Stimulated activated CD8-positive, alpha-beta memory T cell treated with anti-CD3 and anti-CD28 coated beads, Interleukin-7, amount 100 ng/mL, for 1 hour (primary cell): Measurements from ENCODE around the gene EP400.

Experiments used
- DNase-seq, 2 donors: peaks; one replicate each; pipeline ENCODE4 v3.0.0-alpha.2; 2020; ENCODE audit warnings: low read depth in 2 of 2

The EP400 gene

DNA sequence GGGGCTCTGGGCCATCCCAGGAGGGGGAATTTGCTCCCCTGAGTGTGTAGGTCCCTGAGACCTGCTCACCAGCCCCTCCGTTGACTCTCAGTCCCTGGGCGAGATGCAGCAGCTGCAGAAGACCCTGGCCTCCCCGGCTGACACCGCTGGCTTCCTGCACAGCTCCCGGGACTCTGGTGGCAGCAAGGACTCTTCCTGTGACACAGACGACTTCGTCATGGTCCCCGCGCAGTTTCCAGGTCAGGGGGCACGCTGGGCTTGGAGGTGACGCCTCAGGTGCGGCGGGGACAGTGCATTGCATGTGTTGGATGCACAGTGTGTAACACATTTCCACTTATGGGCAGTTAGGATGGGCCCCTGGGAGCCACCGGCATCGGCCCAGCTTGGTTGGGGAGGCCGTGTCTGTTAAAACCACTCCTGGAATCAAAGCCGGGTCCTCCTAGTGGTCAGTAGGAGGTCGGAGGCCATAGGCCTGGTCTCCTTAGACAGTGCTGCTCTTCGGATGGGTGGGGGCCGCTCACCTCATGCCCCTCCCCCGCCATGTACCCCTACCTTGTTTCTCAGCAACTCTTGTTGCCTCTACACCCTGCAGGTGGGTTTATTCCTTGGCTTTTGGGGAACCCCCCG is 37.8 kb upstream of the EP400 start:
- no peak for DNase-seq

DNA sequence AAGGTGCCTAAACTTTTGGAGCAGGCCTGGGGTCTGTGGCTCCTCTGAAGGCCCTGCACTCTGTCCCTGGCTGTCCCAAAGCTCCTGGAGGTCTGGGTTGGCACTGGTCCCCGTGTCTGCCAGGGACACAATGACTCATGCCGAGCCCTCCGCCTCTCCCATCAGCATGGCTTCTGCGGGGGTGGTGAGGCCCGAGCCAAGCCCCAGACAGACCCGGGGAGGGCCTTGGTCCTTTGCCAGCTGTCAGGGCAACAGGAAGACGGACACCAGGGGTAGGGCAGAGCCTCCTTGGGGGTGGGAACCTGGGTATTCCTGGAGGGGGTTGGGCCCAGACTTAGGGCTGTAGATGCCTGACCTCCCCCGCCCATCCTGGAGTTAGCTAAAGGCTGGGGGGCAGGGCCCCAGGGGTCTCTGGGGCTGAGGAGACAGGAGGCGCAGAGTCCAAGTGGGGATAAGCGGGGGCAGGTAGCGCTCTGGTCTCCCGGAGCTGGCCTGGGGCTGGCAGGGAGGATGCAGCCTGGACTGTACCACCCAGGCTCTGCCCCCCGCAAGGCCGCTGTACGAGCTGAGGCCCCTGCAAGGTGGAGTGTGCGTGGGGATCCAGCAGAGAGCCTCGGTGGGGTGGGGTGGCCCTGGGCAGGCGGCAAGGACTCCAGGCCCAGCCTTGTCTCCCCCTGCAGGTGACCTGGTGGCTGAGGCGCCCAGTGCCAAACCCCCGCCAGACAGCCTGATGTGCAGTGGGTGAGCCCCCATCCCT is 37.0 kb upstream of the EP400 start:
- no peak for DNase-seq

DNA sequence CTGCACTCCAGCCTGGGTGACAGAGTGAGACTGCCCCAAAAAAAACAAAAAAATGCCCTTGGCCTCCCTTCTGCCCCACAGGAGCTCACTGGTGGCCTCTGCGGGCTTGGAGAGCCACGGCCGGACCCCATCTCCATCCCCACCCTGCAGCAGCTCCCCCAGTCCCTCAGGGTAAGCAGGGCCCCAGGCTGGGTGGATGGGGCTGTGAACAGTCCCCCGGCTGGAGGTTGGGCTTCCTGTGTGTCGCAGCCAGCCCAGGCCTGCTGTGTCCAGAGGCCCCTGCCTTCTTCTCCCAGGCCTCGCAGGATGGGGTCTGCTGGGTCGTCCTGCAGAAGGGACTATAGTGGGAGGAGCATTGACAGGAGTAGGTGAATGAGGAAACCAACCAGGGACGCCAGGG is 36.1 kb upstream of the EP400 start:
- no peak for DNase-seq

DNA sequence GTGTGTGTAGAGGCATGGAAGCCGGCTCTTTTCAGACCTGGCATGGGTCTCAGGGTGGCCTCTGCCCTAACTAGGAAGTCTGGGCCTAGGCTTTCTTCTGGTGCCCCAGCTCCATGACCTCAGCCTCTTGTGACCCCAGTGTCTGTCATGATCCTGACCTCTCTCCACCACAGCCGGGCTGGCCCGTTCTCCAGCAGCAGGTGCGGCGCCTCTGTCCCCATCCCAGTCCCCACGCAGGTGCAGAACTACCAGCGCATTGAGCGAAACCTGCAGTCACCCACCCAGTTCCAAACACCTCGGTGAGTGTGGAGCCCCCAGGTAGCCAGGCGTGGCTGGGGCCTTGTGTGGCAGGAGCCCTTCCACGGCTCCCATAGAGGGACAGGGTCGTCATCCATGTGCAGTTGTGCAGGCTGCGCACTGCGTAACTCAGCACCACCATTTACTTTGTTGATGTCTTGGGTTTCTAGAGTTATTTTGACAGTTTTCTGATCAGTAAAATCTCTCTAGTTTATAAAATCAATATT is 35.5 kb upstream of the EP400 start:
- no peak for DNase-seq

DNA sequence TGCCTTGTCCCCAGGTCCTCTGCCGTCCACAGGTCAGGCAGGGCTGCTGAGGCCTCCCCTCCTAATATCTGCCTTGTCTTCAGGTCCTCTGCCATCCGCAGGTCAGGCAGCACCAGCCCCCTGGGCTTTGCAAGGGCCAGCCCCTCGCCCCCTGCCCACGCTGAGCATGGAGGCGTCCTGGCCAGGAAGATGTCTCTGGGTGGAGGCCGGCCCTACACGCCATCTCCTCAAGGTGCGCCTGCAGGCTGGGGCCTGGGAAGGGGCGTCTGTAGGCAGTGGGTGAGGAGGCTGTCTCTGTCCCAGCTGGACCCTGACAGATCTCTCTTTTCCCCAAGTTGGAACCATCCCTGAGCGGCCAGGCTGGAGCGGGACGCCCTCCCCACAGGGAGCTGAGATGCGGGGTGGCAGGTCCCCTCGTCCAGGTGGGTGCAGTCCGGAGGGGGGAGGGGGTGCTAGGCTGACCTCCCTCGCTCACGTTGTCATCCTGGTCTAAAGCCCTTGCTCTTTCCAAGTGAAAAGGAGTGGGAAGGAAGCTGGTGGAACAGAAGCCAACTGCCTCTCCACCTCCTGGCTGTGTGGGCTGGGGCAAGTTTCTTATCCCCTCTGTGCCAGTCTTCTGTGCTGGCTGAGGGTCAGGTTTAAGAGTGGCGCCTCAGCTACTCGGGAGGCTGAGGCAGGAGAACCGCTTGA is 34.6 kb upstream of the EP400 start:
- DNase-seq: no peak

GRCh38 chr12:131915823-131916222 is 33.9 kb upstream of the EP400 start:
- DNase-seq: no peak

GRCh38 chr12:131916306-131917138 is 33.2 kb upstream of the EP400 start:
- no peak for DNase-seq

DNA sequence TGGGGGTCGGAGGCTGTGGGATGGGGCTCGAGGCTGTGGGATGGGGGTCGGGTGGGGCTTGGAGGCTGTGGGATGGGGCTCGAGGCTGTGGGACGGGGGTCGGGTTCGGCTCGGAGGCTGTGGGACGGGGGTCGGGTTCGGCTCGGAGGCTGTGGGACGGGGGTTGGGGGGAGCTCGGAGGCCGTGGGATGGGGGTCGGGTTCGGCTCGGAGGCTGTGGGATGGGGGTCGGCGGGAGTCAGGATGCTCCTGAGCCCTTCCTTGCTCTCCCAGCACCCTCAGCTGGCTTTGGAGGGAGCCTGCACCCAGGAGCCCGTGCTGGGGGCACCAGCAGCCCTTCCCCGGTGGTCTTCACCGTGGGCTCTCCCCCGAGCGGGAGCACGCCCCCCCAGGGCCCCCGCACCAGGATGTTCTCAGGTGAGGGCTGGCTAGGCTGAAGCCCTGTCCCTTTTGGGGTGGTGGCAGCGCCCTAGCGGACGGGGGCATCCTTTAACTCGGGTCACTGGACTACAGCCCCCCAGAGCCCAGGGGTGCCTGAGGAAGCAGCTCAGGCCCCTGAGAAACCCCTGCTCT is 32.5 kb upstream of the EP400 start:
- DNase-seq: no peak

- no peak for DNase-seq
Observed at GRCh38 chr12:131917711-131918306, 31.9 kb upstream of the EP400 start.

- no peak for DNase-seq
Observed at GRCh38 chr12:131918311-131919050, 31.3 kb upstream of the EP400 start.

GRCh38 chr12:131919051-131919347 is 30.7 kb upstream of the EP400 start:
- DNase-seq: no peak

- no peak for DNase-seq
Observed at GRCh38 chr12:131919366-131920156, 30.2 kb upstream of the EP400 start.

- no peak for DNase-seq
Observed at GRCh38 chr12:131920157-131920508, 29.6 kb upstream of the EP400 start.

DNA sequence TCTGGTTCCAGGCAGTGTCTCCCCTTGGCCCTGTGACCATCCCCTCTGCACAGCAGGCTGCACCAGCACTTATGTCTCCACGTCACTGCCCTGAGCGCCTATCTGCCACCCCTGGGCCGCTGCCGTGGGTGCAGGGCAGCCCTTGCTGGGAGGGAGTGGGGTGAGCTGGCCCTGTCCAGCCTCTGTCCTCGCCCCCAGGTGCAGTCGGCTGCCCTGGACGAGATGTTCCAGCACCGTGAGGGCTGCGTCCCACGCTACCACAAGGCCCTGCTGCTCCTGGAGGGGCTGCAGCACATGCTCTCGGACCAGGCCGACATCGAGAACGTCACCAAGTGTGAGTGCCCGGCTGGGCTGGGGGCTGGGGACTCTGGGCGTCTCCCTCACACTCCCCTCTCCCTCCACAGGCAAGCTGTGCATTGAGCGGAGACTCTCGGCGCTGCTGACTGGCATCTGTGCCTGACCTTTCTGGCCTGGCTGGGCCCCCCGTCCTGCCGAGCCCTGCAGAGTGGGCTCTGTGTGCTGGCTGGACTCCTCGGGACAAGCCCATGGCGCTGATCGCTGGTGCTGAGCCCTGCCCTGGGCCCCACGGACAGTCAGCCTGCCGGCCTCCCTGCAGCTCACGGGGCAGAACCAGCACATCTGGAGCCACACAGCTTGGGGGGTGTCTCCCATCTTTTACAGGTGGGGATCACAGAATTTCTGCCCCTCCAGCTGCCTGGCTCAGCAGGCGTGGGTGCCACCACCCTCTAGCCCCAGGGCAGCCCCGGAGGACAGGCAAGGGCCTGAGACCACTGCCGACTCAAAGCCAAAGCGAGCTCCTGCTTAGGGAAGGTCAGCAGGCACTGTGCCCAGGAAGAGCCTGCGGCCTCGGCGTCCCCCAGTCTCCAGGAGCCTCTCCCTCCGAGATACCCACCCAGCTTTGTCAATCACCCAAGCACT is 28.6 kb upstream of the EP400 start:
- DNase-seq: no peak

DNA sequence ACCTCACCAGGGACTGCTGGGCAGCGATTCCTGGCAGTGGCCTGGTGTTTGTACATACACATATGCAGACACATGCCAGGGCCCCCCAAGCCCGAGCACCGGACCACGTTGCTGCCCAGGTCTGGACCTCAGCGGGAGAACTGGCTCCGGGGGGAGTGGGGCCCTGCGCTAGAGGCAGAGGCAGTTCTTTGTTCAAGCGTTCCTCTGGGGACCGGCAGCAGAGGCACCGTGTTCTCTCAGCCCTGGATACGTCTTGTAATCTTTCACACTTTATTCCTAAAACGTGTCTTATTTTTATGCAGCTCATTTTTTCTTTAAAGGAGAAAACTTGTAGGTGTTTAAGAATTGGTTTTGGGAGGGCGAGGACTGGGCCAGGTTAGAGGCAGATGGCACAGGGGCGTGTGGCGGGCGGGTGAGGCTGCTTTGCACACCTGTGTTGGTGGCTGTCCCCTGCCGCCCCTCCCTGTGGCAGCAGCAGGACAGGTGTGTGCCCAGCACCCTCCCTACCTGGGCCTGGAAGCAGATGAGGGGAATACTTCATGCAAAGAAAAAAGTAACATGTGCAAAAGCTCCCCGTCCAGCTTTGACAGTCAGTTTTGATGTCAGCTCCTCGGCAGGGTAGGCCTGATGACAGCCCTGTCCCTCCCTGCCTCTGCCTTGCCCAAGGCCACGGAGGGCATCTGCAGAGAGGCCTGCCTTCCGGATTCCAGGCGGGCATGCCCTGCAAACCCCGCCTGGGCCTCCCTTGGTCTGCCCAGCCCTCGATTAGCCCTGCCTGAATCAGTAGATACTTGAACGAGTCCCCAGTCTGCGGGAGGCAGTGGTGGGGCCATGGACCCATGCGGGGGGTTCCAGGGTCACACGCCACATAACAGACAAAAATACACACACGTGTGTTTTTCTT is 27.6 kb upstream of the EP400 start:
- DNase-seq: no peak

- no peak for DNase-seq
Observed at GRCh38 chr12:131922772-131923171, 27.0 kb upstream of the EP400 start.

GRCh38 chr12:131923260-131923659 is 26.5 kb upstream of the EP400 start:
- no peak for DNase-seq
